HL-60/S4 treated with phorbol 12-myristate 13-acetate at 8.2 ng/mL for 4 days and 3 days (cell line): ENCODE results near the gene MEPCE.

Experiments used
- in situ Hi-C: fragments of 300-500 bp; cut with MboI; formaldehyde crosslinking; loops from 2 replicates; pipeline ENCODE4 v1.15.0; 2022; ENCODE audit warnings: low sequenced_read_pairs

Gene MEPCE

DNA sequence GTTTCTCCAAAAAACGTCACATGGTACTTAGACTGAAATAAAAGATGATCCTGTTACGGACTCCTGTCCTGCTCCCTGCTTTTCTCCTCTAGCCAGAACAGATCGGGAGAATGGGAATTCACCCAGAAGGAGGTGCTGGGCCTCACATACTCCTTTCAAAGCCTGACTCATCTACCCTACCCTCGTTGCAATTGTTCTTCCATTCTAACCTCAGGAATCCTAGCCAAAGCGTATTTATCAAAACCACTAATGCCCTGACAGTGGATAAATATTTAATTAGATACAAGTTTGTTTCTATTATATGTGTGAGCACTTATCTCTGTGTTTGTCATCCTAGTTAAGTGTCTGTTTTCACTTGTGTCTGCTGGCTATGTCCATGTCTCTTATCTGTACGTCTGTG is 22.9 kb upstream of the MEPCE start:
- in situ Hi-C loops = loop anchor here (10.0 kb wide), 1 partner anchor 52 kb away; the partner anchor contains the start of gene PILRB

DNA sequence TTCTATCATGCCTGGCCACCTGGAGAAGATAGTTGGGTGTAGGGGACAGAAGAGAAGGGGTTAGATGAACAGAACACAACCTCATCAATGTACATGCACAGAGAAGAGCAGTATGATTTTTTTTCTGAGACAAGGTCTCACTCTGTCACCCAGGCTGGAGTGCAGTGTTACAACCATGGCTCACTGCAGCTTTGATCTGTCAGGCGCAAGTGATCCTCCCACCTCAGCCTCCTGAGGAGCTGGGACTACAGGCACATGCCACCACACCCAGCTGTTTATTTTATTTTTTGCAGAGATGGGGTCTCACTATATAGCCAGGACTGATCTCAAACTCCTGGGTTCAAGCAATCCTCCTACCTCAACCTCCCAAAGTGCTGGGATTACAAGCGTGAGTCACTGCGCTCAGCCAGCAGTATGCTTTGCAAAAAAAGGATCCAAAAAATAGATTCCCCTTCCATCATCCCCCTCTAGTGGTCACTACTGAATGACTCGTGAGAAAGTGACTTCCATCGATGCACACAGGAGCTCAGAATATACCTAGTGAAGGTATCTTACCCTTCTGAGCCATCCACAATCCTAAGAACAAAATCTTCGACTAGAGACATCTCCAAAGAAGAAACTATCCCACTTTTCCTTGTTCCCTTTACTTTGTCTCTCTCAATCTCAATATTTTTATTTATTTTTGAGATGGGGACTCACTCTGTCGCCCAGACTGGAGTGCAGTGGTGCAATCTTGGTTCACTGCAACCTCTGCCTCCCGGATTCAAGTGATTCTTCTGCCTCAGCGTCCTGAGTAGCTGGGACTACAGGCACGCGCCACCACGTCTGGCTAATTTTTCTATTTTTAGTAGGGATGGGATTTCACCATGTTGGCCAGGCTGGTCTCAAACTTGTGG is 22.1 kb upstream of the MEPCE start:
- in situ Hi-C loops = loop anchor here (10.0 kb wide), 1 partner anchor 53 kb away; the partner anchor contains the start of gene PILRB

DNA sequence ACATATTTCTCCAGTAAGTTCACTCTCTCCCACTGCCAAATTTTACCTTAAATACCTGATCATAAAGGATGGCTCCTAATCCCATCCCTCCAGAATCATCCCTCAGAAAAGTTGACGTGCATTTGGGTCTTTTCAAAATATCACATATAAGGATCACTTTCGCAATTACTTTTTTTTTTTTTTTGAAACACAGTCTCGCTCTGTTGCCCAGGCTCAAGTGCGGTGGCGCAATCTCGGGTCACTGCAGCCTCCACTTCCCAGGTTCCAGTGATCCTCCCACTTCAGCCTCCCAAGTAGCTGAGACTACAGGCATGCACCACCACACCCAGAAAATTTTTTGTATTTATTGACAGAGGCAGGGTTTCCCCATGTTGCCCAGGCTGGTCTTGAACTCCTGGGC is 18.5 kb upstream of the MEPCE start:
- in situ Hi-C loops = no loop called here

DNA sequence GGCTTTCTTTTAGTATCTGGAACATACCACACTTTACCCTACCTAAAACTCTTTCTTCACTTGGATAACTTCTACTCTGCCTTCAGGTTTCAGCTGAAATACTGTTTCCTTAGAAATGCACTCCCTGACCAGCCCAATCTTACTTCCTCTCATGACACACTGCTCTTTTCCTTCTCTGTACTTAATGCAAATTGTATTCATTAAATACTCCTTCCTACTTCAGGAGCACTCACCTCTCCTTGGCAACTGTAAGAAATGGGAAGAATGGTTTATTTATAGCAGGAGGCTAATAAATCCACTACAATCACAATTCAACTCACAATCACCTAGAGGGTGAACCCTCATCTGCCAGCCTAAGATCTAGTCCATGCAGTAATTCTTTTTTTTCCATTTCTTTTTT is 16.3 kb upstream of the MEPCE start:
- in situ Hi-C loops = no loop called here

DNA sequence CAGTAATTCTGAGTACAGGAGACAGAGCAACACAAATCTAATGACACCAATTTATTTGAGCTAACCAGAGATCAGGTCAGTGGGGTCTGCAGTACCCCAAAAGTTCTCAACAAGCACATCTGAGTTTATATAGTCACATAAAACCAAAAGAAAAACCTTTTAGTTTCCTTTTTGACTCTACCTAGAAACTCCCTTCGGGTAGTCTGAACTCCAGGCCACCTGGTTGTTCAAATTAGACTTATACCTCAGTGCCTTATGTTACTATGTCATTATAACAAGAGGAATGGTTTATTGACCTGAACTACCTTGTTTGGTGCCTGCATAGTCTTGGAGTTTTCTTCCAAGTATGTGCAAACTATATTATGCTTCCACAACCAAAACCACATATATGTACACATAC is 15.7 kb upstream of the MEPCE start:
- in situ Hi-C loops = no loop called here

DNA sequence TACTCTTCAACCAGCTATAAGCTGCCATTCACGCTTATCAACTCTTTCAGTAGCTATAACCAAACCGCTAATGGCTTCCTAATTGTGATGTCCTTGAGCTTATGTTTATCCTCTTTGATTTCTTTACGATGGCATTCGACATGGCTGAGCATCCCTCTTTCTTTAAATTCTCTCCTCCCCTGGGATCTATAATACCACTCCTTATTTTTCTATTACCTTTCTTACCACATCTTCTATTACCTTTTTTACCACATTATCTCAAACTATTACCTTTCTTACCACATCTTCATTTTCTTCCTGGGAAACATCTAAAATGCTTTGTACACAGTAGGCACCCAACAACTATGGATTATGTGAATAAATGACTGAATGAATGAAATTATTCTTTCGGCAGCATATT is 14.2 kb upstream of the MEPCE start:
- in situ Hi-C loops = no loop called here

DNA sequence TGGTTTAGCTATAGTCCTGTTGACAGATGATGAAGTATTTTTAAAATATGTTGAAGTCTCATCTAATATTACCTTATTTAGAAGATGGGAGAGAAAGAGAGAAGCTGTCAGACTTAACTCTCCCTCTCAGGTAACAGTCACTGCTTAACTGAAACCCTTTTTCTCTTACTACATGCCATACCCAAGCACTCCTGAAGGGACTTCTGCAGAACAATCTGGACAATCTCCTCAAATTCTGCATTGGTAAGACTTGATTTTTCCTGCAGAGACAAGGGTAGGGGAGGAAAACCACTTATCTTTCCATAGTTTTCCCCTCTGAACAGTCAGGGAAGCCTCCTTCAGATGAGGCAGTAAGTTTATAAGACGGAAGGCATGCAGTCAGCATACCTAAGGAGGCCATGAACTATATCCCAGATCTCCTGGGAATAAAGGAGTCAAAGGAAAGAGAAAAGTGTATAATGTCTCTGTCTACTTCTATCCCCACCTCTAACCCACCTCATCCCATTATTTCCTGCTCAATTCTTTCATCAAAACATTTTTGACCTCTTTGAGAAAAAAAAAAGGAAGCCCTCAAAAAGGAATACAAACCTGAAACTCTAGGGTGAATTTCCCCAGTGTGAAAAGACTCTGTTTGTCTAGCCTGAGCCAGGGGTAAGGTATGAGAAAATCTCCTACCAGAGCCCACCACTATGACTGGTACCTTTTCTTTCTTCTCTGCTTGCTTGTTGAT is 10.5 kb upstream of the MEPCE start:
- in situ Hi-C loops = no loop called here

DNA sequence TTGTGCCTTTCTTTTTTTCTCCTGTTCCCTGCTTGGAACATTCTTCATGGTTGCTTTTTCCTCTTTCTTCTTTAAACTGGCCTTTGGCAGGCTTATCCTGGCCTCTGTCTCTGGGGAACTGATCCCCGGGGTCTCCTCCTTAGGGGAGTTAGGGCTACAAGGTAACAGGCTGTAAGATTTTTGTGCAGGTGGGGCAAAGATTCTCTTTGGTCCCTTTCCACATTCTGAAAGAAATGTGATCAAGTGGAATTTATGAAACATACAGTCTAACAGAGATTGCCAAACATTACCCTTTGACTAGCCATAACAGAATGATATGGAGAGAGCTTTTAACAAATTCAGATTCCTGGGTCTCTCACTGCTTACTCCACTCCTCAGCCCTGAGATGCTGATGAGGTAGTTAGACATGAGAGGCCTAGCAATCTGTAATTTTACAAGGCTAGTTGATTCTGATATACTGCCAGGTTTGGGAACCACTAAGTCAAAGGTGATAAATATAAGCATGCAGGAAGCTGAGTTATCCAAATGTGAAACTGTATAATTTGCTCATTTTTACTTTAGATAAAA is 9.9 kb upstream of the MEPCE start:
- in situ Hi-C loops = no loop called here

DNA sequence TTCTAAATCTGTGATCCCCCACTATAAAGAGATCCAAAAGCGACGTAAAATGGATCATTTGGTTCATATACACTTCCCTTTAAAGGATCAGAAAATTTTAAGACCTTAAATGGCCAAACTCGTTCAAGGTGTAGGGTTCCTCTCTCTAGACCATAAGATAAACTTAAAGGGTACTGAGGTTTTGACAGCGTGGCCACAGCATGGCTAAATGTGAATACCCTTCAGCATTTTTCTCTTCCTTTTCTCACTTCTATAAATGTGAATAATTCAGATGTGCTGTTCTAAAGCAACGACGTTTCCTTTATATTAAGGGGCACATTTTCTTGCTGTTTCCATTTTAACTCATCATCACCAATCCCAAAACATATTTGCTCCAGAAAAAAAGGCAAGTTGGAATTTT is 6.3 kb upstream of the MEPCE start:
- in situ Hi-C loops = no loop called here

DNA sequence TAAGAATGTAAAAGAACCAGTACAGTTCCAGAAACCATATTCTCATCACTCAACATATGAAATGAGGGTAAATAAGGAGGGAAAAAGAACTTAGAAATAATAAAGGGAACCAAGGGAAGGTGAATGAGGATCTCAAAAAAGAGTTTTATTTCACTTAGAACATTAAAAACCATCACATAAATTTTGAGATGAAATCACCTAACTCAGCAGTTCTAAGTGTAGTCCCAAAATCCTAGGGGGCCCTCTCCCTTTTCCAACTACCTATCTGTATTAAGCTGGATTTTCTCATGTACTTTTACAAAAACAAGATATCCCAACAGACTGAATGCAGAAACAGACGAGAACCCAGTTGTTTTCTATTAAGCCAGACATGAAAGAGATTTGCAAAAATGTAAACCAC is 4.3 kb upstream of the MEPCE start:
- in situ Hi-C loops = no loop called here

DNA sequence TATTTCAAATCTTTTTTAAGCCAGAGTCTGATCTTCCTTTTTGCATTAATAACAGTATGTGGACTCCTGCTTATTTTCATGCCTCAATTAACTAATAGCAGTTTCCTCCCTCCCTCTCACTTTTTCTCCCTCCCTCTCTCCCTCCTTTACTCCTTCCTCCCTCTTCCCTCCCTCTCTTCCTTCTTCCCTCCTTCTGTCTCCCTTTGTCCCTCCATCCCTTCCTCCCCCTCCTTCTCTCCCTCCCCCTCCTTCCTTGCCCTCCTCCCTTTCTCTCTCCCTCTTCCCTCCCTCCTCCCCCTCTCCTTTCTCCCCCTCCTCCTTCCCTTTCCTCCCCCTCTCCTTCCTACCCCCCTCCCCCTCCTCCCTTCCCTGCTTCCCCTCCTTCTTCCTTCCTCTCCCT is 3.1 kb upstream of the MEPCE start:
- in situ Hi-C loops = no loop called here

DNA sequence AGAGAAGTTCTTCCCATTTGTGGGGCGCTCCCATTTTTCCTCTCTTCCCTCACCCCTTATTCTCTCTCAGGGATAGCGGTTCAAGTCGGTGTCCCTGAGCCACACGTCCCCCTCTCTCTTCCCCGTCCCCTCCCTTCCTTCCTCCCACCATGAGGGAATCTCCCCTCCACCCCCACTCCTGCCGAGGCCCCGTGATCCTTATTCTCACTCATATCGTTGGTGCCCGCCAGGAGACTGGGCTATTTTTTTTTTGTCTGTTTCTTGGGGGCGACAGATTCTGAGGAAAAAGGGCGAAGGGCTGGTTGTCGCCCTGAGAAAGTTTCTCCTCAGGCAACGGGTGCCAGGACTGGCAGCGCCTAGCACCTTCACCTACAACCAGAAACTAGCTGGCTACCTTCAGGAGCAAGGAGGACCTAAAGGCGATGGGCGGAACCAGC is 1.9 kb upstream of the MEPCE start:
- in situ Hi-C loops = no loop called here

DNA sequence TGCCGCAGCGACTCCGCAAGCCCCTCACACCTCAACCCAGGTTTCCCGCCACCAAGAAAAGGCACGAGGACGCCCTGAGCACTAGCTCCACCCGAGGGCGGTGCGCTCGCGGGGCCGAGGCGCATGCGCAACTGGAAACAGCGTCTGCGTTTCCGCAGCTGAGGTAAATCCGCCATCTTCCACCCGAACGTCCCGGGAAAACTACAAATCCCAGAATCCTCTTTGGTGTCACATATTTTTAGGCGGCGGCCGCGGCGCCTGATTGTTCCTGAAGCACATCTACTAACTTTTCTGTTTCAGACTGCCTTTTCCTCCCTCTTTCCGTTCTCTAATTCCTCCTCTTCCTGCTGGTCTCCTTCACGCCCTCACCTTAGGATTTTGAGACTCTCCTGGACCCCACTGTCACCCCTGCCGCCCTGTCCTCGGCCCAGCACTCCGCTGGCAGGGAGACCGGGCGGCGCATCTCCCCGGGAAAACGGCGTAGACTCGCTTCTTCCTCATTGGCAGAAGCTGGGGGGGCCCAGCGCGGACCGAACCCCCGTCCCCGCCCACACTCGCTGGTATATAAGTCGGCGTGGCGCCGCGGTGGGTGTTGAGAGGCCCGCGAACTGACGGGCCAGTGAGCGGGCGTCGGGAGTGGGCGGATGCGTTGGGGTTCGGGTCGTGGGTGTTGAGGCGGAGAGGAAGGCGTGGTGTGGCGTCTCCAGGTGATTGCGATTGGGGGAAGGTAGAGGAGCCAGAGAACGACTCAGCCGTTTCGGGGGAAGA is 1.2 kb upstream of the MEPCE start, which contains the start of gene ZCWPW1:
TSS of gene ZCWPW1 (minus strand) at position 505 of the 768 bp plus-strand sequence. CDS start 8,054 bp downstream, outside the sequence.
- in situ Hi-C loops = no loop called here

DNA sequence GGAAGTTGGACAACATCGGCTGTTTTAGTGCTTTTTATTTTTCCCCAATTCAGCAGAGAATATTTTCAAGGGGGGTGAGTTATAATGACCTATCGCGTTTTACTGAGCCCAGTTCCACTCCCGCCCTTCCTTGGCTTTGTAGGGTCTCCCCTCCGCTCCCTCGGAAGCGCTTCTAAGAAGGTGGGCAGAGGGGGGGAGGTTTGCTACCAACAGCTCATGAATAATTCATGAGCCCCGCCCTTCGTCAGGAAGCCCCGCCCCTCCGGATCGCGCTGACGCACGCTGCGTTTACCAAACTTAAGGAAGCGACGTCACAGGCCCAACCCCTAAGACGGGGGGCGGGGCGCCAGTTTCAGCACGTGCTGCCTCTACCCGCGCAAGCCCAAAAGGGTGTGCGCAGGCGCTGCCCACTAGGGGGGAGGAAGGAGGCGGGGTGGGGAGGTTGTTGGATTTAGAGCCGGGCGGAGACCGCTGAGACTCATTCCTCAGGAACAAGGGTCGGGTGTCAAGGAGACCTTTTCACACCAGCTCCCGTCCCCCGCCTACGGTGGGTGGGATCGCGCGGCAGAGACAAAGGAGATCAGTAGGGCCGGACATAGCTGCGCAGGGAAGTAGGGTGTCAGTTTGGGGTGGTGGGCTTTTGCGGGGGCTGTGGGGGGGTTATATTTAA is 529 bp upstream of the MEPCE start:
- in situ Hi-C loops = no loop called here

DNA sequence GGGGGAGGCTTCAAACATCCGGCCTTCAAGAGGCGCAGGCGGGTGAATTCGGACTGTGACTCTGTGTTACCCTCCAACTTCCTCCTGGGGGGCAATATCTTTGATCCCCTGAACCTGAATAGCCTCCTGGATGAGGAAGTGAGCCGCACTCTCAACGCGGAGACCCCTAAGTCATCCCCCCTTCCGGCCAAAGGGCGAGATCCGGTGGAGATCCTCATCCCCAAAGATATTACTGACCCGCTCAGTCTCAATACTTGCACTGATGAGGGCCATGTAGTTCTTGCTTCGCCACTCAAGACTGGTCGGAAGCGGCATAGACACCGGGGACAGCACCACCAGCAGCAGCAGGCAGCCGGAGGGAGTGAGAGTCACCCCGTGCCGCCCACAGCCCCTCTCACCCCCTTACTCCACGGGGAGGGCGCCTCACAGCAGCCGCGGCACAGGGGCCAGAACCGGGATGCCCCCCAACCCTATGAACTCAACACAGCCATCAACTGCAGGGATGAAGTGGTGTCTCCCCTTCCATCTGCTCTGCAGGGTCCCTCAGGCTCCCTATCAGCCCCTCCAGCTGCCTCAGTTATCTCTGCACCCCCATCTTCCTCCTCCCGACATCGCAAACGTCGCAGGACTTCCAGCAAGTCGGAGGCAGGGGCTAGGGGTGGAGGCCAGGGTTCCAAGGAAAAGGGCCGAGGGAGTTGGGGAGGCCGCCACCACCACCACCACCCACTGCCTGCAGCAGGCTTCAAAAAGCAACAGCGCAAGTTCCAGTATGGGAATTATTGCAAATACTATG is 1.1 kb downstream of the MEPCE start:
- in situ Hi-C loops = no loop called here

DNA sequence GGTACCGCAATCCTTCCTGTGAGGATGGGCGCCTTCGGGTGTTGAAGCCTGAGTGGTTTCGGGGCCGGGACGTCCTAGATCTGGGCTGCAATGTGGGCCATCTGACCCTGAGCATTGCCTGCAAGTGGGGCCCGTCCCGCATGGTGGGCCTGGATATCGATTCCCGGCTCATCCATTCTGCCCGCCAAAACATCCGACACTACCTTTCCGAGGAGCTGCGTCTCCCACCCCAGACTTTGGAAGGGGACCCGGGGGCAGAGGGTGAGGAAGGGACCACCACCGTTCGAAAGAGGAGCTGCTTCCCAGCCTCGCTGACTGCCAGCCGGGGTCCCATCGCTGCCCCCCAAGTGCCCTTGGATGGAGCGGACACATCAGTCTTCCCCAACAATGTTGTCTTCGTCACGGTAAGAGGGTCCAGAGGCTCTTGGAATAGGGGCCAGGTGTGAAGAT is 1.7 kb downstream of the MEPCE start:
- in situ Hi-C loops = no loop called here

DNA sequence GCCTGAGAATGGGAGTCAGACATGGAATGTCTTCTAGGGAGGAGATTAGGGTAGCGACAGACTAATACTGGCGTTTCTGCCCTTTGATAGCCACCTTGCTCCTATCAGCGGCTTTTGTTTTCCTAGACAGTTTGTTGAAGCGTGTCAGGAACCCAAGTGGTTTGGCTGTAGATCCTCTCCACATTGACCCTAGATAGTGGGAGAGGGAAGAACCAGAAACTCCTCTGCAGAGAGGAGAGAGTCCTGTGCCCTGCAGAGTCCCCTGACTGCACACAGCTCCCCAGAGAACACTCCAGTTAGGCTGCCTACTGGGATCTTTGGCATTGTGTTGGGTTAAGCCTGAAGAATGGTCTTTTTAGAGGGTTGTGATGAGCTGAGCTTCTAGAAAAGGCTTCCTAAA is 2.4 kb downstream of the MEPCE start:
- in situ Hi-C loops = no loop called here

DNA sequence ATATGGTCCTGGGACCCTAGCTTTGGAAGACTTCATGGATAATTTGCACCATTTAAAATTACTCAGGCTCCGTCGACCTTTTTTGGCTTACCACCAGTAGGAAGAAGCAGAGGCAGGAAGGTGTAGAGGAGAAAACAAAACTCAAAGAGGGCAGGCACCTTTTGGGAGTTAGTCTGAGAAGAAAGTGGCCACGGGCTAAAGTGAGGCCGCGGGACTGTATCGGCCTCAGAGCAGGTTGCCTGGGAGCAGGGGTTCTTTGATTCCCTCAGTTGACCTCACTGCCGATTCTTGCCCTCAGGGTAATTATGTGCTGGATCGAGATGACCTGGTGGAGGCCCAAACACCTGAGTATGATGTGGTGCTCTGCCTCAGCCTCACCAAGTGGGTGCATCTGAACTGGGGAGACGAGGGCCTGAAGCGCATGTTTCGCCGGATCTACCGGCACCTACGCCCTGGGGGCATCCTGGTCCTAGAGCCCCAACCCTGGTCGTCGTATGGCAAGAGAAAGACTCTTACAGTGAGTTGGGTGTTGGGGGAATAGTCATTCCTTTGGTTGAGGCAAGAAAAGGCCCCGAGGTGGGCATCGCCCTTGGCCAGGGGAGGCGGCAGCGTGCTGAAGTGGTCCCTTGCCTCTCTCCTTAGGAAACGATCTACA is 3.1 kb downstream of the MEPCE start:
- in situ Hi-C loops = no loop called here

DNA sequence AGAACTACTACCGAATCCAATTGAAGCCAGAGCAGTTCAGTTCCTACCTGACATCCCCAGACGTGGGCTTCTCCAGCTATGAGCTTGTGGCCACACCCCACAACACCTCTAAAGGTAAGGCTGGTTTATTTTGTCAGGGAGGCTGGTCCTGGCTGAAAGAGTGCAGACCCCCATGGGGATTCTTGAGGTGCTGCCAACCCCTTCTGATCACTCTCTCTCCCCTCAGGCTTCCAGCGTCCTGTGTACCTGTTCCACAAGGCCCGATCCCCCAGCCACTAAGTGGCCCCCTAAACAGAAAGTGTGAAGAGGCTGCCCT is 3.6 kb downstream of the MEPCE start:
- in situ Hi-C loops = no loop called here
